Muscle layer of colon (tissue), 2 donors: ENCODE data around the gene HPS3.
"Not testable (repeated sequence)": the region's sequence is repeated elsewhere in the genome, so short reads cannot be mapped to it uniquely, and the experiment has no call there.

Source experiments
- H3K27ac ChIP-seq: one replicate; pipeline ENCODE4 v1.7.0; 2013; ENCODE audit warnings: low read depth, mild to moderate bottlenecking, low read length, moderate library complexity
- H3K27me3 ChIP-seq, 2 donors: one replicate each; pipeline ENCODE4 v1.7.0; 2013; ENCODE audit warnings: low read length in 2 of 2, mild to moderate bottlenecking in 2 of 2; ENCODE audit not compliant: insufficient read depth in 2 of 2, control insufficient read depth in 1 of 2
- H3K36me3 ChIP-seq: one replicate; pipeline ENCODE4 v1.7.0; 2013; ENCODE audit warnings: mild to moderate bottlenecking, low read length; ENCODE audit not compliant: insufficient read depth
- H3K4me1 ChIP-seq: one replicate; pipeline ENCODE4 v1.7.0; 2013; ENCODE audit warnings: mild to moderate bottlenecking, low read length; ENCODE audit not compliant: insufficient read depth
- H3K4me3 ChIP-seq, 2 donors: one replicate each; pipeline ENCODE4 v1.7.0; 2013; ENCODE audit warnings: low read length in 2 of 2, low read depth in 1 of 2, mild to moderate bottlenecking in 1 of 2, moderate library complexity in 1 of 2
- H3K9ac ChIP-seq: one replicate; pipeline ENCODE4 v1.7.0; 2013; ENCODE audit warnings: low read length
- H3K9me3 ChIP-seq: one replicate; pipeline ENCODE4 v1.7.0; 2013; ENCODE audit warnings: mild to moderate bottlenecking, low read length
- donor health status: abdominal sarcoma.
- donor health status: Adenocarcinoma of cecum.

Gene HPS3

DNA sequence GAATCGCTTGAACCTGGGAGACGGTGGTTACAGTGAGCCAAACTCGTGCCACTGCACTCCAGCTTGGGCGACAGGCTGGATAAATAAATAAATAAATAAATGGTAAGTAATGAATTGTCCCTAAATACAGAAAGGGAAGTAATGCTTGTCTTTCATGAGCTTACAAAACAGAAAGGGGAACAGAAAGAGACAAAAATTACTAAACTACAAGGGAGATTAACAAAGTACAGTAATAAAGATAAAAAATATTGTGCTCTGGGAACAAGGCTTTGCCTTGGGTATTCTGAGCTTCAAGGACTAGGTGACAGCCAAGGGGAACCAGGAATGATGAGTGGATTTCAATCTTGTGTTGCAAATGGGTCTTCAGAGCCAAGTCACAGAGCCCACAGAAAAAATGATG is 34.0 kb upstream of the HPS3 start:
- Histone ChIP-seq H3K27ac (no peak overlapping the region), H3K4me3 (no peak overlapping the region), H3K4me1 (no peaks in the 10 kb centered on the region), H3K36me3 (no peaks in the 10 kb centered on the region), H3K9me3 (no peaks in the 10 kb centered on the region), H3K9ac (no peak overlapping the region), H3K27me3 (no peaks in the 10 kb centered on the region)

DNA sequence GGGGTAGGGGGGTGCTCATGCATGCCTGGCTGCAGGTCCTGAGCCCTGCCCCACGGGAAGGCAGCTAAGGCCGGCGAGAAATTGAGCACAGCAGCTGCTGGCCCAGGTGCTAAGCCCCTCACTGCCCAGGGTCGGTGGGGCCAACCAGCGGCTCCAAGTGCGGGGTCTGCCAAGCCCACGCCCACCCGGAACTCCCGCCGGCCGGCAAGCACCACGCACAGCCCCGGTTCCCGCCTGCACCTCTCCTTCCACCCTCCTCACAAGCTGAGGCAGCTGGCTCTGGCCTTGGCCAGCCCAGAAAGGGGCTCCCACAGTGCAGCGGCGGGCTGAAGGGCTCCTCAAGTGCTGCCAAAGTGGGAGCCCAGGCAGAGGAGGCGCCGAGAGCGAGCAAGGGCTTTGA is 31.5 kb upstream of the HPS3 start:
- not testable (repeated sequence) for H3K4me3 ChIP-seq, H3K4me1 ChIP-seq, H3K9me3 ChIP-seq, H3K27ac ChIP-seq, H3K27me3 ChIP-seq, H3K36me3 ChIP-seq, H3K9ac ChIP-seq

- Histone ChIP-seq H3K36me3 (no peaks in the 10 kb centered on the region), H3K27ac (no peak overlapping the region), H3K4me3 (no peak overlapping the region), H3K9ac (no peak overlapping the region), H3K27me3 (no peaks in the 10 kb centered on the region), H3K4me1 (no peaks in the 10 kb centered on the region), H3K9me3 (no peaks in the 10 kb centered on the region)
Measured at GRCh38 chr3:149101154-149101553, 28.3 kb upstream of the HPS3 start.

DNA sequence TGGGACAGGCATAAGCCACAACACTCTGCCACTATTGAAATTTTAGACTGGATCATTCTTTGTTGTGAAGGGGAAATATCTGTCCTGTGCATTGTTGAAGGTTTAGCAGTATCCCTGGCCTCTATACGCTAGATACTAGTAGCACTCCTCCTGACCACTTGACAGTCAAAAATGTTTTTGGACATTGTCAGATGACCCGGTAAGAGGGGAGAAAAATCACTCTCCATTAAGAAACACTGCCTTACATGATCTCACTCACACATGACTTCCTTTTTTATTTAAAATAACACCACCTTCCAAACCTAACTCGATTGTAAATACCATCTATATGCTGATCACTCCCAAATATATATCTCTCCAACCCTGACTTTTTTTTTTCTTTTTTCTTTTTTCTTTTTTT is 27.8 kb upstream of the HPS3 start:
- H3K9ac ChIP-seq, result no peak overlapping the region
- no peak overlapping the region for H3K27ac ChIP-seq
- no peak overlapping the region for H3K4me3 ChIP-seq
- H3K27me3 ChIP-seq, result no peaks in the 10 kb centered on the region
- H3K4me1 ChIP-seq, result no peaks in the 10 kb centered on the region
- no peaks in the 10 kb centered on the region for H3K9me3 ChIP-seq
- H3K36me3 ChIP-seq, result no peaks in the 10 kb centered on the region

GRCh38 chr3:149104484-149104883 is 25.0 kb upstream of the HPS3 start:
- Histone ChIP-seq H3K9me3 (no peaks in the 10 kb centered on the region), H3K9ac (no peak overlapping the region), H3K36me3 (no peaks in the 10 kb centered on the region), H3K4me1 (no peaks in the 10 kb centered on the region), H3K27ac (no peak overlapping the region), H3K27me3 (no peaks in the 10 kb centered on the region), H3K4me3 (no peak overlapping the region)

DNA sequence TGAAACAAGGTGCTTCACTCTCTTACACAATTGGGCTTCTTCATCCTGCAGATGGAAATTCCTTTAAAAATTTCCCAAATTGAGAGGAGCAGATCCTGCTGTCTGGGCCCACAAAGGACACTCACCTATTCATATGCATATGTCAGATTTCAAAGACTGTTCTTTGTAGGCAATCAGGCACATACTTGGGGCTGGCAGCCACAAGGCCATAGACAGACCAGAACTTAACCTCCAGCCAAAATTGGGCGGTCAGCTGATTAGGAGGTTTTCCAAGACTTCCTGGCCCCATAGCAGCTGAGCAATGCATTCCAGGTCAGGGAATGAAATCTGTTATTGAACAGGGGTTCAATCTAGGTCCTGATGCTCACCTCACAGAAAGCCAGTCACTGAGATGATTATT is 15.0 kb upstream of the HPS3 start:
- H3K27me3 ChIP-seq, result no peaks in the 10 kb centered on the region
- H3K9ac ChIP-seq, result no peak overlapping the region
- no peak overlapping the region for H3K27ac ChIP-seq
- H3K9me3 ChIP-seq, result no peaks in the 10 kb centered on the region
- no peaks in the 10 kb centered on the region for H3K36me3 ChIP-seq
- peaks cover 10% of the 10 kb centered on the region for H3K4me1 ChIP-seq
- H3K4me3 ChIP-seq, result no peak overlapping the region

GRCh38 chr3:149115114-149115513 is 14.3 kb upstream of the HPS3 start:
- Histone ChIP-seq H3K4me3 (no peak overlapping the region), H3K27ac (no peak overlapping the region), H3K9me3 (no peaks in the 10 kb centered on the region), H3K36me3 (no peaks in the 10 kb centered on the region), H3K4me1 (peaks cover 11% of the 10 kb centered on the region), H3K9ac (no peak overlapping the region), H3K27me3 (no peaks in the 10 kb centered on the region)

DNA sequence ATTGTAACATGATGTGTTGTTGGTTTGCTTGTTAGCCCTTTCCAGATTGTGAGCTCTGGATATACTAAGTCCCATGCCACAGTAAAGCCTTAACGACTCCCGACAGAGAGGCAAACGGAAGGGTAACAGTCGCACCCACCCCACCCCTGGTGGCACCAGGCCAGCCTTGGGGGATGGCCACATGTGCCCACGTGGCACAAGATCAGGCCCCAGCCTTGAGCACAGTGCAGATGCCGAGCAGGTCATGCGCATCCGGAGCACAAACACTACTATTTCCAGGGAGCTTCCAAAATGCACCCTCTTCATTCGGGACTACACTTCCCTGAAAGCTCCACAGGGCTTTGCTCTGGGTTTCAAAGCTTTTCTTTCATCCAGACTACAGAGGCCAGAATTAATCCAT is 10.7 kb upstream of the HPS3 start:
- H3K27me3 ChIP-seq, result no peaks in the 10 kb centered on the region
- H3K4me3 ChIP-seq, result no peak overlapping the region
- no peak overlapping the region for H3K9ac ChIP-seq
- no peak overlapping the region for H3K27ac ChIP-seq
- no peaks in the 10 kb centered on the region for H3K9me3 ChIP-seq
- H3K36me3 ChIP-seq, result no peaks in the 10 kb centered on the region
- peaks cover 16% of the 10 kb centered on the region for H3K4me1 ChIP-seq

DNA sequence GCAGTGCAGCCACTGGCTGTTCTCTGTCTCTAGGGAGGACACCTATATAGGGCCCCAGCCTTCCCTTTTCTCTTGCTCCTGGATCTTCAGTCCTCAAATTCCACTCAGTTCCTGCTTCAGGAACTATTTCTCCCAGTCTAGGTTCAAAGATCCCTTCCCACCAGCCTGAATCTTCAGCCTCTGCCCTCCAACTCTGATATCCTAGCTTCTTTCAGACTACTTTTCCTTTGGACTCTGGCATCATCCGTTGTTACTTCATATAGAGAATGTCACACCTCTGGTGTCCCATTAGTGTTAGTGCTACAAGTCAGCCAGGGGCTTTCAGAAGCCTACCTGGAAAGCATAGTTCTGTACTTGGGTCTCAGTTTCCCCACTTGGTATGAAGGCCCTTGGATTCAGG is 10.0 kb upstream of the HPS3 start:
- no peak overlapping the region for H3K4me3 ChIP-seq
- no peak overlapping the region for H3K27ac ChIP-seq
- no peak overlapping the region for H3K9ac ChIP-seq
- no peaks in the 10 kb centered on the region for H3K36me3 ChIP-seq
- peaks cover 14% of the 10 kb centered on the region for H3K4me1 ChIP-seq
- H3K9me3 ChIP-seq, result no peaks in the 10 kb centered on the region
- no peaks in the 10 kb centered on the region for H3K27me3 ChIP-seq

DNA sequence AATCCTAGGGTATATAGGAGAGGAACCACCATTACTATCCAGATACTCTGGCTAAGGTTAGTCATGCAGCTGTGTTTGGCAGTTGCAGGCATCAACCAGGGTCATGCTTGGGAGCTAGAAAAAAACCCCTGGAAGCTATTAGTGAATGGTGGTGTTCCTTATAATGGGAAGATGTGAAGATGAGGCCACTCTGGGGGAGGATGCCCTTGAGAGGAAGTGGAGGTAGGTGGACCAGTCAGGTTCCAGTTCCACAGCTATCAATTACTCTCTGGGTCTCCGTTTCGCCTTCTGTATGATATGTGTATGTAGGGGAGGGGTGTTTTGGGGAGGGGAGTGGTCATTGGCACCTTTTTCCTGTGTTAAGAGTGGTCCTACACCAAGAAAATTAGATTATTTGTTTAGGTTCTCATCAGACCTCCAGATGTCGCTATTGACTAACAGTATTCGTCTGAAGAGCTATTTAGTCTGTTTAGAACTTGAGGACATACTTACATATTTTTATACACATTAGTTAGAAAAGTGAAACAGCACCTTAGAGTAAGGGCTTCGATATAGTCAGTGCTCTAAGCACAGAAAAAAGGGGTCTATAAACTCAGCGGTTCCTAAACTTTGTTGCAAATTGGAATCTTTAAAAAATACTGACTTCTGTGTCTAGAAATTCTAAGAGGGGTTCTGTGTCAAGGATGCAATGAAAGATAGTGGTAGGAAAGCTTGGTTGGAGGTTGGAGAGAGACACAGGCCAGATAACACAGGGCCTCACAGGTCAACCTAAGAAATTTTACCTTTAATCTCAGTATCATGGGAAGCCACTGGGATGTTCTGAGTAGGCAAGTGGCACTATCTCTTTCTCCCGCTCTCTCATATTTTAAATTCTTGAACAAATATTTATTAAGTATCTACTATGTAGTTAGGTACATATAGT is 9.1 kb upstream of the HPS3 start:
- no peaks in the 10 kb centered on the region for H3K36me3 ChIP-seq
- H3K9me3 ChIP-seq, result no peaks in the 10 kb centered on the region
- no peak overlapping the region for H3K4me3 ChIP-seq
- H3K27me3 ChIP-seq, result no peaks in the 10 kb centered on the region
- peaks cover 6% of the 10 kb centered on the region for H3K4me1 ChIP-seq
- no peak overlapping the region for H3K27ac ChIP-seq
- H3K9ac ChIP-seq, result no peak overlapping the region

- Histone ChIP-seq H3K4me3 (no peak overlapping the region), H3K36me3 (no peaks in the 10 kb centered on the region), H3K9ac (no peak overlapping the region), H3K4me1 (peaks cover 7% of the 10 kb centered on the region), H3K9me3 (no peaks in the 10 kb centered on the region), H3K27me3 (no peaks in the 10 kb centered on the region), H3K27ac (no peak overlapping the region)
Measured at GRCh38 chr3:149122721-149123578, 6.5 kb upstream of the HPS3 start.
